ENCODE data around the gene LRG1. TPM values are rescaled to one million over a fixed set of nuclear protein-coding genes. Genes with fewer than 3 reads are reported as not detected.

LRG1 gene
- total and polyA plus RNA-seq, 2 experiments from 2014 or later, result 0.21 to 0.45 TPM

- Histone ChIP-seq H3K4me1 (ENCODE audit: insufficient read depth) (no peaks in the 10 kb centered on the region), H3F3A (replicated peaks; ENCODE audit: low read depth) (0 out of 2 replicates have a peak, but pooled peaks cover under 1% of the 10 kb centered on the region), H3K27me3 (ENCODE audit: insufficient read depth) (no peaks in the 10 kb centered on the region), H4K20me1 (replicated peaks; ENCODE audit: insufficient read depth) (peaks cover 4% of the 10 kb centered on the region; the same call in 1 of the 2 replicates), H3K4me2 (no peak overlapping the region), H3K9me2 (ENCODE audit: insufficient read depth) (no peaks in the 10 kb centered on the region), H2AFZ (no peak overlapping the region), H3K27ac (ENCODE audit: low read depth) (no peak overlapping the region), H3K4me3 (no peak overlapping the region), H3K79me2 (replicated peaks; ENCODE audit: insufficient read depth) (no peaks in the 10 kb centered on the region), H3K36me3 (ENCODE audit: insufficient read depth) (peaks cover 4% of the 10 kb centered on the region)
- no peak for DNase-seq (ENCODE audit: low spot score)
- no peaks in the 10 kb centered on the region for H3K4me1 Mint-ChIP-seq
- peaks cover 15% of the 10 kb centered on the region for H3K27me3 Mint-ChIP-seq (ENCODE audit: insufficient read depth, low read depth, poor library complexity)
- no peak for ATAC-seq
- H3K9me3 Mint-ChIP-seq, result no peaks in the 10 kb centered on the region
- TF ChIP-seq STAT1 (IDR thresholded peaks at IDR 0.05; ENCODE audit: unreplicated experiment) (no peak), JUNB (IDR thresholded peaks at IDR 0.05; ENCODE audit: unreplicated experiment) (no peak), POLR2AphosphoS5 (IDR thresholded peaks at IDR 0.05; ENCODE audit: low read depth) (no peak), CREB1 (CRISPR knock-in tag; IDR thresholded peaks at IDR 0.05; ENCODE audit: low read depth) (no peak), ZNF331 (CRISPR knock-in tag; IDR thresholded peaks at IDR 0.05; ENCODE audit: low read depth) (no peak), ETS1 (IDR thresholded peaks at IDR 0.05) (no peak)
- no peak overlapping the region for H3K4me3 Mint-ChIP-seq
- peaks cover 55% of the 10 kb centered on the region for H3K36me3 Mint-ChIP-seq (ENCODE audit: low read depth)
- H3K27ac Mint-ChIP-seq, result no peak overlapping the region
Measured at GRCh38 chr19:4550479-4551050, 10.7 kb upstream of the LRG1 start.

- no peaks in the 10 kb centered on the region for H3K4me1 Mint-ChIP-seq
Measured at GRCh38 chr19:4550018-4550417, 10.2 kb upstream of the LRG1 start.

GRCh38 chr19:4548238-4548584 lies 8.4 kb upstream of the LRG1 start:
- no peak overlapping the region for H3K4me3 ChIP-seq
- peaks cover 4% of the 10 kb centered on the region; the same call in 1 of the 2 replicates for H4K20me1 ChIP-seq (replicated peaks; ENCODE audit: insufficient read depth)
- DNase-seq (ENCODE audit: low spot score) (no peak), ATAC-seq (no peak)
- no peak overlapping the region for H2AFZ ChIP-seq
- H3K27me3 Mint-ChIP-seq (ENCODE audit: insufficient read depth, low read depth, poor library complexity), result peaks cover 13% of the 10 kb centered on the region
- H3F3A ChIP-seq (replicated peaks; ENCODE audit: low read depth), result no peaks in the 10 kb centered on the region
- TF ChIP-seq NANOG (IDR thresholded peaks at IDR 0.05; ENCODE audit: borderline replicate concordance) (no peak), ZNF114 (CRISPR knock-in tag; IDR thresholded peaks at IDR 0.05) (no peak), CTCF (conservative IDR thresholded peaks at IDR 0.05; ENCODE audit: low read depth in 2 of 2) (no peak)
- no peaks in the 10 kb centered on the region for H3K9me3 Mint-ChIP-seq
- H3K36me3 Mint-ChIP-seq (ENCODE audit: low read depth), result peaks cover 38% of the 10 kb centered on the region
- H3K4me3 Mint-ChIP-seq, result no peak overlapping the region
- no peak overlapping the region for H3K27ac Mint-ChIP-seq
- no peaks in the 10 kb centered on the region for H3K9me2 ChIP-seq (ENCODE audit: insufficient read depth)
- H3K27ac ChIP-seq (ENCODE audit: low read depth), result no peak overlapping the region
- no peaks in the 10 kb centered on the region for H3K4me1 Mint-ChIP-seq
- peaks cover 4% of the 10 kb centered on the region for H3K36me3 ChIP-seq (ENCODE audit: insufficient read depth)
- H3K79me2 ChIP-seq (replicated peaks; ENCODE audit: insufficient read depth), result no peaks in the 10 kb centered on the region
- no peaks in the 10 kb centered on the region for H3K27me3 ChIP-seq (ENCODE audit: insufficient read depth)
- H3K4me1 ChIP-seq (ENCODE audit: insufficient read depth), result no peaks in the 10 kb centered on the region
- H3K4me2 ChIP-seq, result no peak overlapping the region

More at GRCh38 chr19:4550018-4550417, 10.2 kb upstream of the LRG1 start:
- Mint-ChIP-seq H3K36me3 (ENCODE audit: low read depth) (peaks cover 55% of the 10 kb centered on the region), H3K9me3 (no peaks in the 10 kb centered on the region), H3K27me3 (ENCODE audit: insufficient read depth, low read depth, poor library complexity) (peaks cover 16% of the 10 kb centered on the region), H3K4me3 (no peak overlapping the region), H3K27ac (no peak overlapping the region)
- H3K9me2 ChIP-seq (ENCODE audit: insufficient read depth), result no peaks in the 10 kb centered on the region
- TF ChIP-seq JUNB (IDR thresholded peaks at IDR 0.05; ENCODE audit: unreplicated experiment) (no peak), EZH2phosphoT487 (IDR thresholded peaks at IDR 0.05; ENCODE audit: unreplicated experiment) (no peak), EZH2 (IDR thresholded peaks at IDR 0.05; ENCODE audit: low read depth, unreplicated experiment) (no peak), POLR2AphosphoS5 (IDR thresholded peaks at IDR 0.05; ENCODE audit: low read depth) (no peak), ZNF114 (CRISPR knock-in tag; IDR thresholded peaks at IDR 0.05) (no peak)
- H2AFZ ChIP-seq, result no peak overlapping the region
- peaks cover 4% of the 10 kb centered on the region for H3K36me3 ChIP-seq (ENCODE audit: insufficient read depth)
- ATAC-seq, result no peak
- H3K79me2 ChIP-seq (replicated peaks; ENCODE audit: insufficient read depth), result no peaks in the 10 kb centered on the region
- H3K27ac ChIP-seq (ENCODE audit: low read depth), result no peak overlapping the region
- H3K4me3 ChIP-seq, result no peak overlapping the region
- H3K27me3 ChIP-seq (ENCODE audit: insufficient read depth), result no peaks in the 10 kb centered on the region
- no peak for DNase-seq (ENCODE audit: low spot score)
- H3K4me2 ChIP-seq, result no peak overlapping the region
- no peaks in the 10 kb centered on the region for H3F3A ChIP-seq (replicated peaks; ENCODE audit: low read depth)
- H3K4me1 ChIP-seq (ENCODE audit: insufficient read depth), result no peaks in the 10 kb centered on the region
- peaks cover 4% of the 10 kb centered on the region; the same call in 1 of the 2 replicates for H4K20me1 ChIP-seq (replicated peaks; ENCODE audit: insufficient read depth)

Measured in GM23338 (cell line).